ENCODE results near the gene ARHGEF11. TPM values are rescaled to one million over a fixed set of nuclear protein-coding genes. Genes with fewer than 3 reads are reported as not detected.
A peak's percentile ranks its signal among the peaks of the same experiment; 100 is the strongest.

ARHGEF11 gene
- total RNA-seq, 1 donor from 2014 or later, result 12.4 TPM

DNA sequence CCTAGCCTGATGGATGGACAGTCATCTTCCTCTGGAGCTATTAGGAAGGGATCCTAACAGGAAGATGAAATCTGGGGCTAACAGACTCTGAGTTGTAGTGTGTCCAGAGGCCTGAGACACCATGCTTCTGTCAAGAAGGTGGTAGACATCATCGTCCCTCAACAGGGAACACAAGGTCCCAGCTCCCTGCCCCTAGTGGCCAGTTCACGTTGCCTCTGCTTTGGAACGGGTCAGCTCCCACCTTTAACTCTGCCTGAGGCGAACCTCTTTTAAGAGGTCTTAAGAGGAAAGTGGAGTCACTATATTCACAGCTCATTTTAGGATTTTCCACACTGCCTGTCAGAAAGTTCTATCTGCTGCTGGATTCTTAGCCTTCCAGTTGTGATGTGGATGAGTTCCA, 96.8 kb downstream of the ARHGEF11 start:
- no peaks in the 10 kb centered on the region for H3K27me3 ChIP-seq (ENCODE audit: control insufficient read depth, insufficient read depth, low read length)
- H3K36me3 ChIP-seq (ENCODE audit: control insufficient read depth, insufficient read depth, low read length), result peaks cover 27% of the 10 kb centered on the region
- FAIRE-seq (no peak), DNase-seq (ENCODE audit: low read depth) (no peak)
- H3K4me3 ChIP-seq (ENCODE audit: low read depth, low read length), result no peak overlapping the region
- TF ChIP-seq, protein P1, sequence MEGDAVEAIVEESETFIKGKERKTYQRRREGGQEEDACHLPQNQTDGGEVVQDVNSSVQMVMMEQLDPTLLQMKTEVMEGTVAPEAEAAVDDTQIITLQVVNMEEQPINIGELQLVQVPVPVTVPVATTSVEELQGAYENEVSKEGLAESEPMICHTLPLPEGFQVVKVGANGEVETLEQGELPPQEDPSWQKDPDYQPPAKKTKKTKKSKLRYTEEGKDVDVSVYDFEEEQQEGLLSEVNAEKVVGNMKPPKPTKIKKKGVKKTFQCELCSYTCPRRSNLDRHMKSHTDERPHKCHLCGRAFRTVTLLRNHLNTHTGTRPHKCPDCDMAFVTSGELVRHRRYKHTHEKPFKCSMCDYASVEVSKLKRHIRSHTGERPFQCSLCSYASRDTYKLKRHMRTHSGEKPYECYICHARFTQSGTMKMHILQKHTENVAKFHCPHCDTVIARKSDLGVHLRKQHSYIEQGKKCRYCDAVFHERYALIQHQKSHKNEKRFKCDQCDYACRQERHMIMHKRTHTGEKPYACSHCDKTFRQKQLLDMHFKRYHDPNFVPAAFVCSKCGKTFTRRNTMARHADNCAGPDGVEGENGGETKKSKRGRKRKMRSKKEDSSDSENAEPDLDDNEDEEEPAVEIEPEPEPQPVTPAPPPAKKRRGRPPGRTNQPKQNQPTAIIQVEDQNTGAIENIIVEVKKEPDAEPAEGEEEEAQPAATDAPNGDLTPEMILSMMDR (IDR thresholded peaks at IDR 0.05; ENCODE audit: insufficient read depth, low read length, severe bottlenecking), result peak; percentile 25

DNA sequence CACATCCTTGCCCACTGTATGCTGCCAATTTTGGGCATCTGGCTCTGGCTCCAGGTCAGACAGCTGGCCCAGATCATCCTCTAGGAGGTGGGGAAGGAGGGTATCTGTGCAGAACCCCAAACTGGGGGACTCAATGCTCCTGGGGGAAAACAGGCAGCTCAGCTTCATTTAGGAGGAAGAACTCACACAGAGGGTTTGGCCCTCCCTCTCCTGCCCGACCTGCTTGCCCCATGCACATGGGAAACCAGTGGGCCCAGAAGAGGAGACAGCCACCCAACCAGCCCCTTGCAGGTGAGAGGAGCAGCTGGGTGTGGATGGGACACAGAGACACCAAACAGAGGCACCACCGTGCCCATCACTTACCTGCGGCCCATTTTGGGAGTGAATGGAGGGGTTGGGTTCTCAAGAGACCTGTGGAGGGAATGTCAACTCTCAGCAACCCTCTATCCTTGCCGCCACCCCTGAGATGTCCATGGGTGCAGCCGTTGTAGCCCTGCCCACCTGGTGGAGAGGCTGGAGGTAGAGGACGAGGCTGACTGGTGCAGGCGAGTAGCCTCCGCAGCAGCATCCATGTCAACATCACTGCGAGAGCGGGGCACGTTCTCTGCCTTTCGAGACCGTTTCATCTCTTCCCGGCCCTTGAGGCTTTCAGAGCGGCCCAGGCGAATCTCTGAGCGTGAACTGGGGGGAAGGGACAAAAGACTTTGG, 97.6 kb downstream of the ARHGEF11 start:
- DNase-seq (ENCODE audit: low read depth) (no peak), FAIRE-seq (peak; percentile 50)
- no peaks in the 10 kb centered on the region for H3K27me3 ChIP-seq (ENCODE audit: control insufficient read depth, insufficient read depth, low read length)
- H3K36me3 ChIP-seq (ENCODE audit: control insufficient read depth, insufficient read depth, low read length), result peaks cover 27% of the 10 kb centered on the region
- TF ChIP-seq, protein P1 (IDR thresholded peaks at IDR 0.05; ENCODE audit: insufficient read depth, low read length, severe bottlenecking), result no peak
- no peak overlapping the region for H3K4me3 ChIP-seq (ENCODE audit: low read depth, low read length)

DNA sequence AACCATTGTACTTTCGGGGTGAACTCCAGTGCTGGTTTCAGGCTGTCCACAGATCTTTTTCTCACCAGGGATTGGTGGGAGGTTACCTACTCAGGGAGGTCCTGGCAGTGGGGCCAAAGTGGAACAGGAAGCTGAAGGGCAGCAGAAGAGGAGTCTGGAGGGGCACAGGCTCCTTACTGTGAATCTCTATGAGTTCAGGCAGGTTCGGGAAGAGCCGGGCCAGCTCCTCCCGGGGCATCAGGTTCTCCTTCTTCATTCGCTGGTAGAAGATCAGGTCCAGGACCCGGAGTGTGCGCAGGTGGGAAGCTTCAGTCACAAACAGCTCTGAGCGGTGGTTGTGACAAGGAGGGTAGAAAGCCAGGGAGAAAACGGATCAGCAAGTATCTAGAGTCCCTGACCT, 98.4 kb downstream of the ARHGEF11 start:
- FAIRE-seq, result no peak
- H3K4me3 ChIP-seq (ENCODE audit: low read depth, low read length), result no peak overlapping the region
- DNase-seq (ENCODE audit: low read depth), result no peak
- TF ChIP-seq, protein P1 (IDR thresholded peaks at IDR 0.05; ENCODE audit: insufficient read depth, low read length, severe bottlenecking), result no peak
- peaks cover 30% of the 10 kb centered on the region for H3K36me3 ChIP-seq (ENCODE audit: control insufficient read depth, insufficient read depth, low read length)
- no peaks in the 10 kb centered on the region for H3K27me3 ChIP-seq (ENCODE audit: control insufficient read depth, insufficient read depth, low read length)

DNA sequence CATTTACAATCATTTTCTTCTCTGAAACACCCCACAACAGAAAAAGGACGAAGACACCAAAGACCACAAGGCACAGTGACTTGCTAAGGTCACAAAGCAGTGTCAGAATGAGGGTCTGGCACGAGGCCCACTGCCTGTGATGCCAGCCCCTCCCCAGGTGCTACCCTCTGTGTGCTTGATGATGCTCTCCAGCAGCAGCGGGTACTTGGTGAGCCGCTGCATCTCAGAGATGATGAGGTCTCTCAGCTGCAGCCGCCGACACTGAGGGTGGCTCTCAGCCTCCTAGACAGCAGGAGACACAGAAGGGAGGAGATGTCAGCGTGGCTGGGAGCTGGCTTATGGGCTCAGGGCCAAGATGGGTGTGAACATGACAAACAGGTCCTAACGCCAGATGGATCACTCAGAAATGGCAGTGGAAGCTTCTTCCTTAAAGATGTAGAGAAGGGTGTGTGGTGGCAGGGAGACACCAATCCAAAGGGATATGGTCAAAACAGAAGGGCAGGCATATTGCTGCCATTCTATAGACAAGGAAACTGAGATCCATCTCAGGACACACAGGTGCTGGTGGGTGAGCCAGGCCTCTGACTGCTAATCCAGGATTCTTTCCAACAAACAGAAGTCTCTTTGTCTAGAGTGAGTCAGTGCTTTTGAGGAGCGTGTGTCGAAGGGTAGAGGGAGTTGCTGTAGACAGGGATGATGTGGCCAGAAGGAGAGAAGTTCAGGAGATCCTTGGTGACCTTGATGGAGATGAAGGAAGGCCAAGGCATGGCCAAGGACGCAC, 99.5 kb downstream of the ARHGEF11 start:
- FAIRE-seq (peak; percentile 32), DNase-seq (ENCODE audit: low read depth) (peak; percentile 47)
- TF ChIP-seq, protein P1 (IDR thresholded peaks at IDR 0.05; ENCODE audit: insufficient read depth, low read length, severe bottlenecking), result no peak
- Histone ChIP-seq H3K27me3 (ENCODE audit: control insufficient read depth, insufficient read depth, low read length) (no peaks in the 10 kb centered on the region), H3K36me3 (ENCODE audit: control insufficient read depth, insufficient read depth, low read length) (peaks cover 31% of the 10 kb centered on the region), H3K4me3 (ENCODE audit: low read depth, low read length) (no peak overlapping the region)

DNA sequence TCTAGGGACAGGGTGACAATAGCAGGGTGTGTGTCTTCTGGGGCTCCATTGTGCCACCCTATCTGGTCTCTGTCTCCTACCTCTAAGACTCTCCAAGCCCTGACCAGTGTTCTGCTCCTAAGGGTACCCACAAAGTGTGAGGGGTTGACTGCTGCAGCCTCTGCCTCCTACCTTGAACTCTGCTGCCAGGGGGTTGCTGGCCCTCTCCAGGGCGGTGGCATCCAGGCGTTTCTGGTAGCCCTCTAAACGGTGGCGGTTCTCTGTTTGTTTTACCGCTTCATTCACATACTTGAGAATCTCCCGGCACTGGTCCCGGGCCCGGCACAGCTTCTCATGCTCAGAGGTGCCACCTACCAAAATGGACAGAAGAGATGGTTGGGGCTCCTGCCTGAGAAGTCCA, 100.7 kb downstream of the ARHGEF11 start:
- FAIRE-seq, result no peak
- Histone ChIP-seq H3K27me3 (ENCODE audit: control insufficient read depth, insufficient read depth, low read length) (no peaks in the 10 kb centered on the region), H3K36me3 (ENCODE audit: control insufficient read depth, insufficient read depth, low read length) (peaks cover 36% of the 10 kb centered on the region), H3K4me3 (ENCODE audit: low read depth, low read length) (no peak overlapping the region)
- TF ChIP-seq, protein P1 (IDR thresholded peaks at IDR 0.05; ENCODE audit: insufficient read depth, low read length, severe bottlenecking), result no peak
- DNase-seq (ENCODE audit: low read depth), result no peak
